Activated CD4-positive, alpha-beta T cell treated with anti-CD3 and anti-CD28 coated beads, Interleukin-2, amount 50 U/mL, for 24 hours (primary cell): Measurements from ENCODE around the gene GRIN2A.

Experiments used
- DNase-seq, 2 donors: peaks; one replicate each; pipeline ENCODE4 v3.0.0-alpha.2; 2020; ENCODE audit warnings: low read depth in 1 of 2, low spot score in 1 of 2

The GRIN2A gene

DNA sequence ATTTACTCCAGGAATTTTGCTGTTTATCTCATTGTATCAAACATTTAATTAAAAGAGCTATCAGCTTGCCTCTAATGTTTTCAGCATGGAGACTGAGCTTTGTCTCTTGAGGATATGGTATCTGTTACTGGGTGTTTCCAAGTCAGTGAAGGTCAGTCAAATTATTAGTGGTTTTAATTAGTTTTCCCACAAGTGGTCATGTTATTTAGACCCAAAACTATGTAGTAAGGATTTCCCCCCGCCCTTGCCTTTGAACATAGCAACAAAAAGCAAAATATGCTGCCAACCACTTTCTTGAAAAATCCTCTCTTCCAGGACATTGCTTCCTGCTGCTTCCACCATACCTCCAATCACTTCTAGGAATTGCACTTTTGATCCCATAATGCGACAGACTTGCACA is 355.6 kb downstream of the GRIN2A start:
- no peak for DNase-seq

DNA sequence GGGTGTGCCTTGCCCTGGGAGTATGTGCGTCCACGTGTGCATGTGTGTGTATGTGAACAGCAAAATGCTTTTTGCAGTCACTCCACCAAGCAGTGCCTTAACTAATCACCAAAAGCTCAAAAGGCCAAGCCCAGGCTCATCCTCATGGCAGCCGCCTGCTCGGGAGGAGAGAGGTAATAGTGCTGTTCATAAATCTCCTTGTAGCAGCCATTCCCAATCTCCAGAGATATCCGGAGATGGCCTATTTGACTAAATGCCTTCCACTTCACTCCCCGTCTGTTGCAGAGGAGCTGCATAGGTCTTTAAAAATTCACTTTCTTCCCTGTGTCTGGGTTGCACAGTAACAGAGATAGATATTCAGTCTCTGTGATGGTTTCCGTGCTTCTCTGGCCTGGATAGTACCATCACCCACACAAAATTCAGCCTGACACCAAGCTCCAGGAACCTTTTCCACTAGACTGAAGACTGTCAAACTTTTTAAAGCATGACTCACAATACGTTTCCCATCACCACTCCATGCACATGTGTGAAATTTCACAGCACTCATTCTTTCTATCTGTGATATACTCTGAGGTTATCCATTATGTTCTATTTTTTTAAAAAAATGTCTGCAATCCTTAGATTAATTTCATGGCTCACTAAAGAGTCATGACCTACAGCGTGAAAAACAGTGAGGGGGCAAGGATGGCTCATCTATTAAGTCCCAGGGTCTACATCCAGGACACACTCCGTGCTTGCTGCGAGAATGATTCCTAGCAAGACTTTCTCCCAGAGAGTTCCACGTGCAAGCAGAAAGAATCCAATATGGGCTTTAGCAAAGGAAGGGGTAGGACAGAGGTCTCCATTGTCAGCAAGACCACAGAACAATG is 357.8 kb downstream of the GRIN2A start:
- DNase-seq, result no peak

GRCh38 chr16:9823510-9823909 is 358.7 kb downstream of the GRIN2A start:
- DNase-seq, result no peak

DNA sequence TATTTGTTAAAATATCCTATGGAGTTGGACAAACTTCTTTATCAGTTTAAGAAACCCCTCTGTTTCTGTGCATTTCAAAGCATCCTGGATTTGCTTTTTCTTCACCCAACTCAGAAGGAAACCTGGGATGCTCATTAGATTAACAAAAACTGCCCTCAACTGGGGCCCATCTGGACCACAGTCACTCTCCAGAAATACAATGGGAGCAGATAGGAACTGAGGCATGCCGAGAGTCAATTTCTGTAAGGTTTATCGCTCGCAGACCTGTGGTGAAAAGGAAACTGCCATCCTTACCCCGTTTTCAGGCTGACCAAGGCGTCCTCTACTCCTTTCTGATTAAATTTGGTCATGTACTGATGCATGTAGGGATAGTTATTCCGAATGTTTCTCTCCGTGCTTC is 360.3 kb downstream of the GRIN2A start:
- no peak for DNase-seq

DNA sequence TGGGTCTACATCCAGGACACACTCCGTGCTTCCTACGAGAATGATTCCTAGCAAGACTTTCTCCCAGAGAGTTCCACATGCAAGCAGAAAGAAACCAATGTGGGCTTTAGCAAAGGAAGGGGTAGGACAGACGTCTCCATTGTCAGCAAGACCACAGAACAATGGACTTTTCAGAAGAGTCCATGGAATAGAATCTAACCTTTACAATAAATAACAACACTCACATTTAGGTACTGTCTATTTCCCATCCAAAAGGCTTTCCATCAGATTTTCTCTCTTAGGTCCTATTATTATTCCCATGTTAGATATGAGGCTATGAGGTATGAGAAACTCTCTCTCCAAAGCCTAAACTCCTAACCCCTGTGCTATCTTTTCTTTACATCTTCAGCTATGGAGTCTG is 360.9 kb downstream of the GRIN2A start:
- no peak for DNase-seq

- no peak for DNase-seq
Measured at GRCh38 chr16:9820476-9821246, 361.6 kb downstream of the GRIN2A start.

- no peak for DNase-seq
Measured at GRCh38 chr16:9818702-9819101, 363.5 kb downstream of the GRIN2A start.

DNA sequence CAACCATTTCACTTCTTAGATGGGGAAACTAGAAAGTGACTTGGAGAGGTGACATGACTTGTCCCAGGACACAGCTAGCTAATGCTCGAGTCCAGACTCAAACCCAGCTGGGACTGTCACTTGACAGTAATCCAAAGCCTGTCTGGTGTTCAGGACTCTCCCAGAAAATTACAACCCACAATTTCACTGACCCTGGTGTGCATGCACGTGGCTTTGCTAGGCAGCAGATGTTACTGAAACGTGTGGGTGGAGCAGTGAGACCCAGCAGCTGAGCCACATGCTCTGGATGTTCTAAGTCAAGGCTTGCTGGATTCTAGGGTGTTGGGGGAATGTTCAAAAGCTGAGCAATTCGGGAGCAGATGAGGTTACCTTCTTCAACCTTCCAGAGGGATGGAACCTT is 364.6 kb downstream of the GRIN2A start:
- DNase-seq, result no peak

DNA sequence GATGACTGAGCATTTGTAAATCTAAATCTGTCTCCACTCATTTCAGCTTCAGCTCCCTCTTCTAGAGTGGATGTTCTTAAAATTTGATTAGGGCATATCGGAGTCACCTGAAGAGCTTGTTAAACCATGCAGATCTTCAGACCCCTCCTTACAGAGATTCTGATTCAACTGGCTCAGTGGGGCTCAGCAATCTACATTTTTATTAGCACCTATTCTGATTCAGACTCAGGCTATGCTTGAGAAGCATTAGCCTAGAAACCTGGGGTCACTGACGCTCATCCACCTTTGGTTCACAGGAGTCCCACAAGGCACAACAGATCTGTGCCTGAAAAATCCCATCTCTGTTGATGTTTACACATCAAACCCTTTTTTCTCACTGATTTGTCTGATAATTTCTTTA is 365.6 kb downstream of the GRIN2A start:
- no peak for DNase-seq

DNA sequence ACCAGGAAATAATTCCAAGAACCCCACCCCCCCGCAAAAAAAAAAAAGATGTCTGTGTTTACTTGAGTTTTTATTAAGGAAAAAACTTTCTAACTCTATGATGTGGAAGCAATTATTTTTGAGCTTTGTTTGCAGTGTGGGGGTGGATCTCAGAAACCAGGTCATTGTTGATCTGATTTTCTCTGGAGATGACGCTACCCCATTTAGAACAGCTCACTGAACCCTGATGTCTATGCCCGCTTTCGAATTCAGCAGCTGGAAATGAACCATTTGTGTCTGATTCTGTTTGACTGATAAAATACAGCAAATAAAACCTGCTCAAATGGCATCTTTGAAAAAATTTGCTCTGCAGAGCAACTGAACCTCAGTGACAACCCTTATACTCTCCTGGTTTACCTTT is 368.6 kb downstream of the GRIN2A start:
- DNase-seq, result no peak

DNA sequence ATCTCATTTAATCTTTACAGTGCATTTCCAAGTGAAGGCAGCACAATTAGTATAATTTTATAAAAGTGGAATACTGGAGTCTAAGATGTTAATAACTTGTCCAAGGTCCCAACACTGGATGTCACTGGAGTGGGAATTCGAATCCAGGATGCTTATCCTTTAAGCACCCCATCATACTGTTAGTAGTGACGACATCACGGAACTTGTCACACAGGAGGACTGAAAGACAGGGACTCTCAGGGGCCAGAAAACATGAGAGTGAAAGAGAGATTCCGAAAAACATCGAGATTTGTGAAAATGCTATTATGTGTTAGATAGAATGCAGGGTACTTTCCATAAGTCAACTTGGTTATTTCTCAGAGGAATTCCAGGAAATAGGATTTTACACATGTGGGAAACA is 374.0 kb downstream of the GRIN2A start:
- no peak for DNase-seq

GRCh38 chr16:9807302-9807701 is 374.9 kb downstream of the GRIN2A start:
- no peak for DNase-seq

GRCh38 chr16:9805109-9805508 is 377.1 kb downstream of the GRIN2A start:
- no peak for DNase-seq

- DNase-seq, result no peak
Measured at GRCh38 chr16:9802160-9802559, 380.1 kb downstream of the GRIN2A start.

GRCh38 chr16:9801651-9802050 is 380.6 kb downstream of the GRIN2A start:
- no peak for DNase-seq

DNA sequence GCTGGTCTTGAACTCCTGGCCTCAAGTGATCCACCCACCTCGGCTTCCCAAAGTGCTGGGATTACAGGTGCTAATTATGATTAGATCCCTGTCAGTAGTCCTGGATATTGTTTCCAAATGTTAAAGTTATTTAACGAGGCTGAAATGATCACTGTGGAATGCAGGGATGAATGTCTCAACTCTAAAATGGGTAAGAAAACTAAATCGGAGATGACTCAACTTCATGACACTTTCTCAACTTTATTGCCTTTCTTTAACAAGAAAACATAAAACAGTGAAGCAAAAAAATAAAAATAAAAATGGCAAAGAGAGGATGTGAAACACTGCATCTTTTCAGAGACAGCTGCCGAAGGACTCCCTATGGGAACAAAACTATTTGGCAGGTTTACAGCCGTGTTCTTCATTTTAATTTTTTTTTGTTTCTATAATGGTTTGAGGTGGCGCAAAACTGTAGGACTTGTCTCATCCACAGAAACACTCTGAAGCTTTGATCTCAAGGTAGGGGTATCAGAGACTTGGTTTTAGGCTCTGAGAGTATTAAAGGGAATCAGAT is 382.0 kb downstream of the GRIN2A start:
- DNase-seq, result no peak

DNA sequence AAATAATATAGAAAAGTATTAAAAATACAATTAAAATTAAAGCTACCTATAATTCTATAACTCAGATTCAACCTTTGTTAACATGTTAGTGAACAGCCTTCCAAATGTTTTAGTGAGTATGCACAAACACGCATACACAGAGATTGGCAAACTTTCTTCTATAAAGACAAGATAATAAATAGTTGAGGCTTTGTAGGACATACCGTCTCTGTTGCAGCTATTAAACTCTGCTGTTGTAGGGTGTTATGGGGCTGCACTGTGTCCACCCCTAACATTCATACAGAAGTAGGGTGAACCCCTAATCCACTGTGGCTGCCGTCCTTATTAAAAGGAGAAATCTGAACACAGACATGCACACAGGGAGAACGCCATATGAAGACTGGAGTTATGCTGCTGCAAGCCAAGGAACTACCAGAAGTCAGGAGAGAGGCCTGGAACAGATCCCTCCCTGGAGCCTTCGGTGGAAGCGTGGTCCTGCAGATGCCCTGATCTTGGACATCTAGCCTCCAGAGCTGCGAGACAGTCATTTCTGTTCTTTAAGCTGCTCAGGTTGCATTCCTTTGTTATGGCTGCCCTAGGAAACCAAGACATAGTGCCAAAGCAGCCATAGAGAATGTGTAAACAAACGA is 383.2 kb downstream of the GRIN2A start:
- no peak for DNase-seq

- DNase-seq, result no peak
Measured at GRCh38 chr16:9798474-9798873, 383.8 kb downstream of the GRIN2A start.

DNA sequence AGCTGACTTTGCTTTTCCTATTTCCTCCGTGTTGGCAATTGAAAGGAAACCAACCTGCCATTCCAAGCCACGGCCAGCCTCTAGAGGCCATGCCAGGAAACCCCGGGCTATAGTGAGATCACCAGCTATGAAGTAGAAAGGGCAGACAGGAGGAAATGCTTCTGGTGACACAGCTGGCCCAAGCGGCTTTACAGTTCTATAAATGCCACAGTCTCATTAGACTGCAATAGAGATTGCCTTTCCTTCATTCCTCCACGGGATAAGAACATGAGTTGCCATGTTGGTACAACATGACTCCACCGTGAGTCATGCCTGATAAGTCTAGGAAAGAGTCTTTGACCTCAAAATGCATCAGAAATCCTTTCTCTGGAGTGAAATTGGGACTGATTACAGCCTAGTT is 384.9 kb downstream of the GRIN2A start:
- DNase-seq, result no peak

GRCh38 chr16:9793623-9794022 is 388.6 kb downstream of the GRIN2A start:
- no peak for DNase-seq

- DNase-seq, result no peak
Measured at GRCh38 chr16:9791556-9791955, 390.7 kb downstream of the GRIN2A start.

DNA sequence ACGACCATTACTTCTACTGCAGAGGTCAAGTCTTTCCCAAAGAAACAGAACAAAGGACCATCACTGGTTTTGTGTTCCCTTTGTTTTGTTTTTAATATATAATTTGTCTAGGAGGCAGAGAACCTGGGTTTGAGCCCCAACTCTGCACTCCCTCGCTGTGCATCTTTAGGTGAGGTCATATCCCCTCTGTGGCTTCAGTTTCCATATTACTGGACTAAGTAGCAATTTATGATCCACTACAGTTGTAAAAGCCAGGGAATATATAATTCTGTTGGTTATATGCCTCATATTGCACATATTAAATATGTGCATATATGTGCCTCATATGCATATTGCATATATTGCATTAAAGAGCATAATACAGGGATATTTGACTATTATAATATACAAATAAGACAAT is 392.0 kb downstream of the GRIN2A start:
- no peak for DNase-seq
